HG03196 (cell line): ENCODE results near the gene CARD18.
A peak's percentile ranks its signal among the peaks of the same experiment; 100 is the strongest.
"Not testable (repeated sequence)": the region's sequence is repeated elsewhere in the genome, so short reads cannot be mapped to it uniquely, and the experiment has no call there.

Experiments used
- ATAC-seq: cut with Tn5 transposase; IDR thresholded peaks from one replicate; pipeline ENCODE4 v1.9.1; 2021; ENCODE audit not compliant: unreplicated experiment

The CARD18 gene

DNA sequence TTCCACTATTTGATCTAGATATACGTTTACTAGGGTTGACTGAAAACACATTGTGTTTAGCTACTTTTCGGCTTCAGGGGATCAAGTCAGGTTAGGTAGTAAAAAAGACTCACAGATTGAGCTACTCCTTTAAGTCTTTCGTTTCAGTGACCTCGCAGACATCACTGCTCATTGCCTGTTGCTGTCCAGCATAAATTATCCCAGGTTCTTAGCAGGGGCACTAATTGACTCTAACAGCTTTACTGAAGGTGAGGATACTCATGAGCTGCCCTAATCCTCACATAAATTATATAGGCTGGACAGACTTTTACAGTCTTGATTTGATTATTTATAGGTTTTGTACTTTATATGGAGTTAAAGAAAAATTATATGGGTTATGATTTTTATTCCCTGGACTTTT, 3.7 kb downstream of the CARD18 start:
- ATAC-seq, result no peak

GRCh38 chr11:105132716-105133511, 6.7 kb downstream of the CARD18 start:
- ATAC-seq, result no peak

GRCh38 chr11:105130189-105130813, 9.3 kb downstream of the CARD18 start:
- ATAC-seq, result no peak

DNA sequence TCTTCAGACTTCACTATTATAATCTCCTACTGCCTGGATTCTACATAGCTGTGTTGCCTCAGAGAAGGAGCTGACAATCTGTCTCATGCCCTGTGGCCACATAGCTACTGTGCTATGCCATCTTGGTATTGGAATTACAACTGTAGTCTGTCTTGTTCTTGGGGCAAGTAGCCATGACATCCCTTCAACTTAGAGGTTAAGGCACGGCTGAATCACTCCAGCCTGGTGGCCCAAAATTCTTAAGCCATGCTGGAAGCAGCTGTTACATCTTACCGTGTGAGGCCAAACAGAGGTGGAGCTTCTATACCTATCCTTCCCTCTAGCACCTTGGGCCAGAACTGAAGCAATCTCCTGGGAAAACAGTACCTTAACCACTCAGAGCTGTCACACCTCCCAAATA, 14.8 kb downstream of the CARD18 start:
- ATAC-seq, result no peak

GRCh38 chr11:105111145-105111944, 28.2 kb downstream of the CARD18 start:
- no peak for ATAC-seq

DNA sequence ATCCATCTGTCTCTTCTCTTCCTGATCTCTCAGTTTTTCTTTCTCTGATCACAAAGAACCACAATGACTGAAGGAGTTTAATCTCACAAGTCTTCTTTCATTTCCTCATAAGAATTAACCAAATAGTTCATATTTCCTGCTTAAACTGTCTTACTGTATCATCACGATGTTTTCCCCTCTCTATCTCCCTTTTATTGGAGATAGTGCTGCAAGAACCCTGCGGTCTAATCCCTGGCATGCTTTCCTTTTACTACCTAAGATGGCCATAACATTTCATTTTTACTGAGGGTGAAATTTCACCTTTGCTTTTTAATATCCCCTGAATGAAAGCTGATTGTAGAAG, 28.9 kb downstream of the CARD18 start:
- no peak for ATAC-seq

DNA sequence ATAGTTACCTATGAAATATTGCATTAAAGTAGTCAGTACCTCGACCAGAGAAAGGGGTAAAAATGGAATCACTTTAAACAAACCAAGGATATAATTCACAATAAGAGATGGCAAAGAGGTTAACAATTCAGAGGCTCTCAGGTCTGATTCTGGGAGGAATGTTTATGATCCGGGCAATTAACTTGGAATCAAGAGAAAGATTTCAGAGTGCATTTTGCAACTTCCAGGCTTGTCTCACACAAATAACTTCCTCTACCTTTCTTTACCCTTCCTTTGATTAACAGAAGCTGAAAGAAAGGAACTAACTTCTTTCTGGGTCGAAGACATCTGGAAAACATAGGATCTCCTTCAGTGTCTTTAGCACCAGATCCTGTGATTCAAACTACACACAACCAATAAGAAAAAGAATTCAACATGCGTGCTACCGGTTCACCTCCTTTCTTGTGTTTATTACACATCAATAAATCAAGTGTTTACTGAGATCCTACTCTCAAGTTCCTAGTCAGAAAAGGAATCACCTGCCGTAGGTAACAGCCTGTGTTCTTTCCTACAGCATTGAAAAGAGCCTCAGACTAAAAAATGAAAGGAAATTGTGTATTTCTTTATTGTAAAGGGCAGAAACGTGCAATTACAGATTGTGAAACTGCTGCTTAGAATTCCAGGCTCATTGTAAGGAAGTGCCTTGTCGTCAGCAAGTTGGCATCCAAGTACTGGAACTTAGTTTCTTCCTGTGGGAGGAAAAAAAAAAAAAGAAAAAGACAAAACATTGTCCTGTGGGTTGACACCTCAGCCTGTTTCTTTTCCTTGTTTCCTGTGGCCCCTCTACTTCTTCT, 29.5 kb downstream of the CARD18 start:
- no peak for ATAC-seq

DNA sequence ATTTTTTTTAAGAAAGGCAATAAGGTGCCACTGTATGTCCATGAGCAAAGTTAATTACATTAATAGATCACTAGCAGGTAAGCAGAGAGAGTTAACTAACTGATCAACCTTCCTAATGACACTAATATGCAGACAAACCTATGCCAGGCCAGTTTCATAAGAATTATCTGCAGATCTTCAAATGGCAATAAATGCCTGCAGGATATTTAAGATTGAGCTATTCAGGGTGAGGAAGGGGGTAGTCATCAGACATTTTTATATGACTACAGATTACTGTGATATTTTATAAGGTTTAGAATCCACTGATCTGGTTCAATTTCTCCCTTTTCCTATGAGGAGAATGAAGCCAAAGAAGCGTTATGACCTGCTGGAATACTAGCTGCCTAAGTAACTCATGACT, 30.2 kb downstream of the CARD18 start:
- no peak for ATAC-seq

- no peak for ATAC-seq
Observed at GRCh38 chr11:105108247-105108646, 31.3 kb downstream of the CARD18 start.

DNA sequence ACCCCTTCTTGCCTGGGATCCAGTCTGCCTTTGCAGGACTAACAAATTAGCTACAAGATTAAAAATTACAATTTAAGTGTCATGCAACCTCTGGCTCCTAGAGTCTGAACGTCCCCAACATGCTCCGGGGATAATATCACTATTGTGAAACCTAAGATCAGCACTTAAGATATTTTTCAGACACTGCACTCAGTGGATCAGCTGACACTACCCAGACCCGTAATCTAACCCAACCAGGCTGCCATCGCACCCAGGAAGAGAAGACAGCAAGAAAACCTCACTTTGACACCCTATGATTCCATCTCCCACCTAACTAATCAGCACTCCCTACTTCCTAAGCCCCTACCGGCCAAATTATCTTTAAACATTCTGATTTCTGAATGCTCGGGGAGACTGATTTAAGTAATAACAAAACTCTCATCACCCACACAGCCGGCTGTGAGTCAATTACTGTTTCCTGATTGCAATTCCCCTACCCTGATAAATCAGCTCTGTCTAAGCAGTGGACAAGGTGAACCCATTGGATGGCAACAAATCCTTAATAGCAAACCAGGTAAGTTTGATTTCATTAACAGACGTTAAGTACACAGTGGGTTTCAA, 32.2 kb downstream of the CARD18 start:
- ATAC-seq, result not testable (repeated sequence)

- ATAC-seq, result no peak
Observed at GRCh38 chr11:105106140-105106539, 33.4 kb downstream of the CARD18 start.

- no peak for ATAC-seq
Observed at GRCh38 chr11:105104292-105104691, 35.3 kb downstream of the CARD18 start.

- no peak for ATAC-seq
Observed at GRCh38 chr11:105103336-105103735, 36.2 kb downstream of the CARD18 start.

DNA sequence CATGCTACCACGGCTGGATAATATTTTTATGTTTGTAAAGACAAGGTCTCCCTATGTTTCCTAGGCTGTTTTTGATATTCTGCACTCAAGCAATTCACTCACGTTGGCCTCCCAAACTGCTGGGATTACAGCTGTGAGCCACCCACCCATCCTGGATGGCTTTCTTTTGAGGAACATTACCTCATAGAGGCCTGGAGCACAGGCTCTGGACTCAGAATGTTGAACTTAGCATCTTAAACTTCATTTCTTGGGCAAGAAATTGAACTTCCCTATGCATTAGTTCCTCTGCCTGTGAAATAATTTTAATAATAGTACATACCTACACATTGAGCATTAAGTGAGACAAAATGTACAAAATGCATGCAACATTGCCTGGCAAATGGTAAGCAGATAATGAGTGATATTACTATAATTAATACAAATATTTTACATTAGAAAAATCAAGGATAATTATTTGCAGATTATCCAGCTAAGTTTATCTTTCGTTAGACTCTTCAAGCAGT, 37.4 kb downstream of the CARD18 start:
- ATAC-seq, result not testable (repeated sequence)

DNA sequence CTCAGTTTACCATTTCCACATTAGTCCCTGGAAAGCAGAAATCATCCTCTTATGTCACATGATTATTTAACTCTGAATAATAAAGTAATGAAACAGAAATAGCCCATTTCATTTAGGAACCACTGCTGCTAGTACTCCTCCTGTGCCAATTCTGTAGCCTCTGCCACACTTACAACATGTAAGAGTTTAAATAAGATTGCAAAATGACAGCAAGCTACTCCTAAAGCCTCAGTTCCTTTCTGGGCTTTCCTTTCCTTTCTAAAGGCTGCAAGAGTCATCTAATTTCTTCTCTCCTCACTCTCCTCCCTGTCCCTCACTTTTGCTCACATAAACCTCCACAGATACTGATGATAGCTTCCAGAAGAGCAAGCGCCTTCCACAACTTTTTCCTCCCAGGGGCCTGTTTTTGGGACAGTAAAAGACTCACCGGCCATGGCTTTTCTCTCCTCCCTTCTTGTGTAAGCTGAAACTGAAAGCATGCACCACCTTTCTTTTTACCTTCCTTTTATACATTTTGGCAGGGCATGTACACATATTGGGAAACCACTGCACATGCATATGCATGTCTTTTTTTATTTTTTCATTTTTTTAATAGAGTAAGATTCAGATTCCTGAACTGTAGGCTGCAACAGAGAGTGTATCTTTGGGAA, 38.5 kb downstream of the CARD18 start:
- no peak for ATAC-seq

GRCh38 chr11:105100206-105100605, 39.4 kb downstream of the CARD18 start:
- ATAC-seq, result peak; percentile 48

DNA sequence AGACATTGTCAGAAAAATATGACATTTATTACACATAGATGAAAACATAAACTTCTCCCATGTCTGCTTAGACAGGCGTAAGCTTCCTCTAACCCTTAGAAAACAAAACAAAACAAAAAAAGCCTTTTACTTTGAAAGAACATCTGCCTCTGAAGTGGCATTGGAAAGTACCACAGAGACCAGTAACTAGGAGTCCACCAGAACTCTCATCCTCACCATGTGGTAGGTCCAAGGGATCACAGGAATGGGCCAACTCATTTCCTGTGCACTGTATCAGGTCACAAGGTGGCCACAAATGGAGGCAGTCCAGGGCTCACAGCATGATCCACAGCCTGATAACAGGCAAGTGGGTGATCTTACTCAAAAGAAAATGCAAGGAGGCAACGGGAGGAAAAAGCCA, 40.0 kb downstream of the CARD18 start:
- ATAC-seq, result not testable (repeated sequence)

DNA sequence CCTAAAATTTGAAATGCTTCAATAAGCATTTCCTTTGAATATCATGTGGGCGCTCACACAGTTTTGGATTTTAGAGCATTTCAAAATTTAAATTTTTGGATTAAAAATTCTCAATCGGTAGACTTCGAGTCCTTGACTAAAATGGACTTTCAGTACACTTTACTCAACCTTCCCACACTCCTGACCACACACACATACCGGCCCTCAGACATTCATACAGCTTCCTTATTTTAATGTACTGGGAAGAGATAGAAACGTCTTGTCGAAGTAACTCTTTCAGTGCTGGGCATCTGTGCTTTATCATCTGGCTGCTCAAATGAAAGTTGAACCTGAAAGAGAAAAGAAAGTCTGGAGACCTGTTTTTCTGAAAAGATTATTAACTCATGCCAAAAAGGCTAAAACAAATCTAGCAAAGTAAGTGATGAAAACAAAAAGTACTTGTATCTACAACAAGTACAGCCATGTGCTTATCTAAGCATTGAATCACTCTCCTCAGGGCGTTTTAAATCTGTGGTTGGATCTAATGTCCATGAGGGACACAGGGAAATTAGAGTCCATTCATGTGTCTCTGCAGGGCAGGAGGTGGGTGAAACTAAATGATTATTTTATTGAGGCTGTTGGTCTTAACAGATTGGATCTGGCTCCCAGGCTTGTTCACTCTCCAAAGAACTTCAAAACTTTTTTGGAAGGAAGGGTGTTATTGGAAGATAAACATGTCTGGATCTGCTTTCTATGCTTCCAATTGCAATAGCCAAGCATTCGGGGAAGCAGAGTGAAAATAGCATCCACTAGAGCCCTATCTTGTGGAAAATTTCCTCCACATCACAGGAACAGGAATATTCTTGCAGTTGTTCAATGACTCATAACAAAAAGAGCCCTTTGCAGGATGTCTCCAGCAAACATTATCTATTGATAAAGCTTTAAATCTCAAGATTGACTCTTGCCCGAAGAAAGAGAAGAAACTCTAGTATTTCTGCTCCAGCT, 47.0 kb downstream of the CARD18 start:
- ATAC-seq, result no peak
